ENCODE measurements around the gene MAPK7.

Gene MAPK7

DNA sequence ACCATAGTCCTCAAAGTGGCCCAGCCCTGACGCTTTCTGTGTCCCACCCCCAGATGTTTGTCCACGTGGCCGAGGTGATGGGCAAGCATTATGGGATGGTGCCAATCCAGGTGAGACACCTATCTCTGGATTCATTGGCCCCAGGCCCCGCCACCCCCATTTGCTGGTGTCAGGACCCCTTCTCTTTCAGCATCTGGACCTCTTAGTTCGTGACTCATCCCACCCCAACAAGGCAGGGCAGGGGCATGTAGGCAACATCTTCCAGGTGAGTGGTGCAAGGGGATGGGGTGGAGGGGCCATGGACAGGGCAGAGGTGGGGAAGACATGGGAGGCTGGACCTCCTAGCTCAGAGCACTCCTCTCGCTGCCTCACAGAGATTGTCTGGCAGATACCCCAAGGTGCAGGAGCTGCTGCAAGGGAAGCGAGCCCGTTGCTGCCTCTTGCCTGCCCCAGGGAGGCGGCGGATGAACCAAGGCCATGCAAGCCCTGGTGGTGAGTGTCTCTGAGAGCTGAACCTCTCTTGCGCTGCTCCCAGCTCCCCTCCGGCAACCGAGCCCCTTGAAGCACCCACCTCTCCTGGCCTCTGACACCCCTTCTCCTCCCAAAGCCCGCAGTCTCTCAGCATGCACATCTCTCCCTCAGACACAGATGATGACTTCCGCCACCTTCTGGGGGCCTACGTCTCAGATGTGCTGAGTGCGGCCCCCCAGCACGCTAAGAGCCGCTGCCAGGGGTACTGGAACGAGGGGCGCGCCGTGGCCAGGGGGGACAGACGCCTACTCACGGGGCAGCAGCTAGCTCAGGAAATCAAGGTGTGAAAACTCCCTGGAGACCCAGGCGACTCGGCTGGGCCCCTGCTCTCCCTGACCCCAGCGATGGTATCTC is 36.3 kb downstream of the MAPK7 start:
- no peak for DNase-seq (ENCODE audit: insufficient read length, low spot score)
- TF ChIP-seq CTCF (IDR thresholded peaks at IDR 0.05; ENCODE audit: insufficient read depth, missing control alignments) = no peak
- no peak for FAIRE-seq

- TF ChIP-seq CTCF (IDR thresholded peaks at IDR 0.05; ENCODE audit: insufficient read depth, missing control alignments) = no peak
- DNase-seq (ENCODE audit: insufficient read length, low spot score) (no peak), FAIRE-seq (no peak)
Observed at GRCh38 chr17:19415311-19415710, 37.0 kb downstream of the MAPK7 start.

GRCh38 chr17:19415806-19416775 is 37.8 kb downstream of the MAPK7 start:
- no peak for FAIRE-seq
- no peak for DNase-seq (ENCODE audit: insufficient read length, low spot score)
- no peak for TF ChIP-seq CTCF (IDR thresholded peaks at IDR 0.05; ENCODE audit: insufficient read depth, missing control alignments)

DNA sequence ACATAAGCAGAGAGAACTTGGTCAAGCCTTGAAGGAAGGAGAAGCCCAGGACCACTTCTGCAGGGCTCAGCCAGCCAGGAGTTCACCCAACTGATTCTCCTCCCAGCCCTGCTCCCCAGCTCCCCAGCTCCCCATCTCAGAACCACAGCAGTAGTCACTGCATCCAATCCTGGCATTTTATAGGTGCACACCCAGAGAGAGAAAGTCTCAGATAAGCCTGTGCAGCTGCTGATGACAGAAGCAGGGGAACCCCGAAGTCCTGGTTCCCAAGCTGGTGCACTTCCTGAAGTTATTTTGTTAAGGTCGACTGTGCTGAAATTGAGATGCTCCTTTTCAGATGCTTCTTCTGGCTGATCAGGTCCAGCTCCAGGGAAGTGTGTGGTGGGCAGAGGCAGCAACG is 39.3 kb downstream of the MAPK7 start:
- no peak for TF ChIP-seq CTCF (IDR thresholded peaks at IDR 0.05; ENCODE audit: insufficient read depth, missing control alignments)
- no peak for DNase-seq (ENCODE audit: insufficient read length, low spot score)
- no peak for FAIRE-seq

DNA sequence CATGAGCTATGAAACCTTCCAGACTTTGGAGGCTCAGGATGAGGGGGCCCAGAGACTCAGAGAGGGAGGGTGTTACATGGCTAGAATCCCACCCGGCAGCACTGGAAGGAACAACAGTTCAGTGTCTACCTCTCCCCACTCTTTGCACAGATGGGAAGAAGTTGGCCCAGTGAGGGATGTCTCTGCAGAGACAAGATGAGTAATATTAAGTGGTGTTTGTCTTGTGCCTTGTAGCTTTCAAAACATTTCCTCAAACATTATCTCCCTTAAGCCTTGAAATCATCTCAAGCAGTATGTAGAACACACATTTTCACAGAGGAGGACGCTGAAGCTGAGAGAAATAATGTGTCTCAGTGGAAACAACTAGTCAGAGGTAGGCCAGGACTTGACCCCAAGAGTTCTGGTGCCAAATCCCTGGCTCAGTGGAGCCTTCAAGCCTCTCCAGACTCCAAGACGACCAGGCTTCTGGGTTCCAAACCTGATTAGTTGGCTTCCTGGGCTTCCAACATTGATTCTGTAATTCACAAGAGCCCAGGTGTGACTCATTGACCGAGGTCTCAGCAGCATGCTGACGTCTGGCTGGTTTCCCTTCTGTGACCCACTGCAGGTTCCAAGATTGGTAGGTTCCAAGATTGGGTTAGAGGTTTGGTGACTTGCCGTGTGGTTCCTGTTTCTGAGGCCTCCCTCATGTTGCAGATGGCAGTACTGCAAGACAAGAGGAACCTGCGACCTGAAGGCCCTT is 40.1 kb downstream of the MAPK7 start:
- DNase-seq (ENCODE audit: insufficient read length, low spot score) = no peak
- no peak for FAIRE-seq
- TF ChIP-seq CTCF (IDR thresholded peaks at IDR 0.05; ENCODE audit: insufficient read depth, missing control alignments) = no peak

DNA sequence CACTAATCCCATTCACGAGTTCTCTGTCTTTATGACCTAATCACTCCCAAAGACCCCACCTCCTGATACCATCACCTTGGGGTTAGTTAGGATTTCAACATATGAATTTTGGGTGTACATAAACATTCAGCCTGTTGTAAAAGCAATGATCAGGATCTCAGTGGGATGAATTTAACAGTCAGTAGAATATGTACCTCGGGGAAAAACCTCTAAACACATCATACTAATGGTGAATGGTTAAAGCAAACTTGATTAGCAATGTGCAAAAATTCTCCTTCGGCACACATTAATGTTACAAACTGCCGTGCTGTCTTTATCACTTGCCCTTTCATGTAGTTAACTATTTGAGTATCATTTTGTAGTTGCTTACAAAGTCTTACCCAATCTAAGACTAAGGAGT is 42.9 kb downstream of the MAPK7 start:
- DNase-seq (ENCODE audit: insufficient read length, low spot score) (no peak), FAIRE-seq (no peak)
- TF ChIP-seq CTCF (IDR thresholded peaks at IDR 0.05; ENCODE audit: insufficient read depth, missing control alignments) = no peak
